OCI-LY7 (cell line): ENCODE results near the gene PITPNB.

Experiments used
- EZH2phosphoT487 ChIP-seq: fragments of 200-600 bp; sonication (generic); IDR thresholded peaks from 2 replicates; pipeline ENCODE4 v1.6.1; 2018; ENCODE audit warnings: low read depth, borderline replicate concordance, mild to moderate bottlenecking, mixed run types, antibody characterized with exemption, low read length, moderate library complexity, mixed read lengths
- TF ChIP-seq, protein P1 (sequence below): fragments of 200-600 bp; sonication (generic); conservative IDR thresholded peaks from 2 replicates; pipeline ENCODE4 v1.5.1; 2014; ENCODE audit warnings: mild to moderate bottlenecking, antibody characterized with exemption, low read length, moderate library complexity, mixed read lengths

DNA sequence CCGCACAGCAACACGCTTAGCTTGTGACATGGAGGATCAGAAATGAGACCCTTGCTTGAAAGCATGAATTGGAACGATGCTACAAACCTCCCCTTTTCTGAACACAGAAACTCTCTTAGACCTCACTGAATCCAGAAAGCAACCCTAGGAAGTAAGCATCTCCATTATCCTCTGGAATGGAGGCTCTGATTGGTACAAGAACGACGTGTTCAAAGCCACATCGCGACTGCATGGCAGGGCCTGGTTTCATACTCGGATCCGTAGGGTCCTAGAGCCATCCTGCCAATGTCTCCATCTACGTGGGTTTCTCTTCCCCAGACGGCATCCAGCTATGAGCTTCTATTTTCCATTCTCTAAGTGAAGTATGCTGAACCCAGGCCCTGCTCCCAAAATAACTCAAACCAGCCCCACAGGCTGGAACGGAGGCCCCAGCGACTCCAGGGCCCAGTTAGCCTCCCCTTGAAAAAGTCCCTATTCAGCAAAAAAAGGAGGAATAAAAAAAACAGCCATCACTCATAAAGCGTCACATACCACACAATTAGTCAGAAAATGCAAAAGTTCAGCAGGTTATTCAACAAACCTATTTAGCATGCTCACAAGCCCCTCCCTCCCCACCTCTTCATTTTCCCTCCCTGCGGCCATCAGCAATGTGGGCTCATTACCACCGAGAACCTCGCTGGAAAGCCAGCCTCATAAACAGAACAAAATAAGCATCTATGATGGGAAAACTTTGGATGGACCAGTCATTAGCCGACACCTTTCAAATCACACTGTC, 110.4 kb downstream of the PITPNB start:
- TF ChIP-seq, protein P1, sequence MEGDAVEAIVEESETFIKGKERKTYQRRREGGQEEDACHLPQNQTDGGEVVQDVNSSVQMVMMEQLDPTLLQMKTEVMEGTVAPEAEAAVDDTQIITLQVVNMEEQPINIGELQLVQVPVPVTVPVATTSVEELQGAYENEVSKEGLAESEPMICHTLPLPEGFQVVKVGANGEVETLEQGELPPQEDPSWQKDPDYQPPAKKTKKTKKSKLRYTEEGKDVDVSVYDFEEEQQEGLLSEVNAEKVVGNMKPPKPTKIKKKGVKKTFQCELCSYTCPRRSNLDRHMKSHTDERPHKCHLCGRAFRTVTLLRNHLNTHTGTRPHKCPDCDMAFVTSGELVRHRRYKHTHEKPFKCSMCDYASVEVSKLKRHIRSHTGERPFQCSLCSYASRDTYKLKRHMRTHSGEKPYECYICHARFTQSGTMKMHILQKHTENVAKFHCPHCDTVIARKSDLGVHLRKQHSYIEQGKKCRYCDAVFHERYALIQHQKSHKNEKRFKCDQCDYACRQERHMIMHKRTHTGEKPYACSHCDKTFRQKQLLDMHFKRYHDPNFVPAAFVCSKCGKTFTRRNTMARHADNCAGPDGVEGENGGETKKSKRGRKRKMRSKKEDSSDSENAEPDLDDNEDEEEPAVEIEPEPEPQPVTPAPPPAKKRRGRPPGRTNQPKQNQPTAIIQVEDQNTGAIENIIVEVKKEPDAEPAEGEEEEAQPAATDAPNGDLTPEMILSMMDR = no peak
- TF ChIP-seq EZH2phosphoT487 = no peak
